GM12872 (cell line): Measurements from ENCODE around the gene ARL4C.

Experiments
- TF ChIP-seq, protein P1 (sequence below): IDR thresholded peaks from 3 replicates; pipeline ENCODE4 v1.5.1; 2011; ENCODE audit warnings: low read depth, mild to moderate bottlenecking, low read length, moderate library complexity; ENCODE audit not compliant: insufficient read depth

Gene ARL4C

GRCh38 chr2:234534515-234534914 is 37.6 kb upstream of the ARL4C start:
- TF ChIP-seq, protein P1, sequence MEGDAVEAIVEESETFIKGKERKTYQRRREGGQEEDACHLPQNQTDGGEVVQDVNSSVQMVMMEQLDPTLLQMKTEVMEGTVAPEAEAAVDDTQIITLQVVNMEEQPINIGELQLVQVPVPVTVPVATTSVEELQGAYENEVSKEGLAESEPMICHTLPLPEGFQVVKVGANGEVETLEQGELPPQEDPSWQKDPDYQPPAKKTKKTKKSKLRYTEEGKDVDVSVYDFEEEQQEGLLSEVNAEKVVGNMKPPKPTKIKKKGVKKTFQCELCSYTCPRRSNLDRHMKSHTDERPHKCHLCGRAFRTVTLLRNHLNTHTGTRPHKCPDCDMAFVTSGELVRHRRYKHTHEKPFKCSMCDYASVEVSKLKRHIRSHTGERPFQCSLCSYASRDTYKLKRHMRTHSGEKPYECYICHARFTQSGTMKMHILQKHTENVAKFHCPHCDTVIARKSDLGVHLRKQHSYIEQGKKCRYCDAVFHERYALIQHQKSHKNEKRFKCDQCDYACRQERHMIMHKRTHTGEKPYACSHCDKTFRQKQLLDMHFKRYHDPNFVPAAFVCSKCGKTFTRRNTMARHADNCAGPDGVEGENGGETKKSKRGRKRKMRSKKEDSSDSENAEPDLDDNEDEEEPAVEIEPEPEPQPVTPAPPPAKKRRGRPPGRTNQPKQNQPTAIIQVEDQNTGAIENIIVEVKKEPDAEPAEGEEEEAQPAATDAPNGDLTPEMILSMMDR: no peak

DNA sequence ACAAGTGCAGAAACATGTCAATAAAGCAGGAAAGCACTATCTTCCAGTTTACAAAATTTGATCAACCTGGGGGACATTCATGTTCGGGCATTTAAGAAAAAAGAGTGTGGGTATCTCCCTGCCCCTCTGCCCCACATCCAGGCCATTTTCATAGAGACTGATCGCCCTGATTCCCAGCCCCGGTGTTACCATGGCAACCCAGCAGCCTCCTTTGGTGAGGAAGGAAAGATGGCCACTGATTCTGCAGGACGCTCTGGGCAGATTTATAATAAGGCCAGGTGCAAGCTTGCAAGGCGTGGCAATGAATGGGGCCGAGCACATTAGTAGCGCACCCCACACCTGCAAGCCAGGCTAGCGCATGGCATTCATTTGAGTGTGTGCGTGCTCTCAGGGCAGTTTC is 36.7 kb upstream of the ARL4C start:
- TF ChIP-seq, protein P1: no peak

DNA sequence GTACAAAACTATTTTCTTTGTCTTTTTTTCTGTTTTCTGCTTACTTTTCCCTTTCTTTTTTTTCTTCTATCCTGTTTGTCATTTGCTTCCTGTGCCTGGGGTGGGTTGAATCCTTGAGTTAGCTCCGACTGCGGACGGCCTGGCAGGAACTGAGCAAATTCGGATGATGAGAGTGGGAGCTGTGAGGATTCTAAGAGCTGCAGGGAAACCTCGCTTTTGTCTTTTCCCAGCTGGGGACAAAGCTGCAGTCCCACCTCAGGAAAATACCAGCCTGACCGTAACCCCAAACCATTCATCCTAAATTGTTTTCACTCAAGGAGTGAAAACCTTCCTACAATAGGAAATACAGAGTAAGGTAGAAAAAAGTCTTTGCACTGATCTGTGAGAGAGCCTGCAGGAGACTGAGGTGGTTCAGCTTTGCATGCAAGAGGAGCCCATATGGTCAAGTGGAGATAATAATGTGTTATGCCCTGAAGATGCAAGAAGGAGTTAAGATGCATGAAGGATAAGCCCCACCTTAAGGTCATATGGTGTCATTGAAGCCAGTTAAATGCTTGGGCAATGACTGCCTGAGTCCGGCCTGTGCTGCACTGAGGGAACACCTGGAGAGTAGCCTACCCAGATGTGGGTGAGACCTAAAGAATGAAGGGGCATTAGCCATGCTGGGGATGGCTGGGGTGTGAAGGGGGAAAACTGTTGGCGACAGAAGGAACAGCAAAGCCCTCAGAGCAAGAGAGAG is 31.7 kb upstream of the ARL4C start:
- TF ChIP-seq, protein P1: peak; percentile 12; the same call in 1 of the 3 replicates

DNA sequence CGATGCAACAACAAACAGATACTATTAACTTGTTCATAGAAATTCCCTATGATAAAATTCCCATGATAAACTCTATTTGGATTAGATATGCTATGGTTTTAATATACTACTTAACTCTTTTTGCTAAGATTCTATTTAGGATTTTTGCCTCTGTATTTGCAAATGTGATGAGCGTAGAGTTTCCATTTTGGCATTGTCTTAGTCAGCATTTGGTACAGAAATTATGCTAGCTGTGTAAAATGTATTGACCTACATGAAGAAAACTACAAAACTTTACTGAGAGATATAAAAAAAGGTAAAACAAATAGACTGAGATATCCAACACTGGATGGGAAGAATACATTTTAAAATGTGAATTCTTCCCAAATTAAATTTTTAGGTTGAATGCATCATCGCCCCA is 29.8 kb upstream of the ARL4C start:
- TF ChIP-seq, protein P1: no peak

GRCh38 chr2:234521536-234521935 is 24.7 kb upstream of the ARL4C start:
- TF ChIP-seq, protein P1: no peak

DNA sequence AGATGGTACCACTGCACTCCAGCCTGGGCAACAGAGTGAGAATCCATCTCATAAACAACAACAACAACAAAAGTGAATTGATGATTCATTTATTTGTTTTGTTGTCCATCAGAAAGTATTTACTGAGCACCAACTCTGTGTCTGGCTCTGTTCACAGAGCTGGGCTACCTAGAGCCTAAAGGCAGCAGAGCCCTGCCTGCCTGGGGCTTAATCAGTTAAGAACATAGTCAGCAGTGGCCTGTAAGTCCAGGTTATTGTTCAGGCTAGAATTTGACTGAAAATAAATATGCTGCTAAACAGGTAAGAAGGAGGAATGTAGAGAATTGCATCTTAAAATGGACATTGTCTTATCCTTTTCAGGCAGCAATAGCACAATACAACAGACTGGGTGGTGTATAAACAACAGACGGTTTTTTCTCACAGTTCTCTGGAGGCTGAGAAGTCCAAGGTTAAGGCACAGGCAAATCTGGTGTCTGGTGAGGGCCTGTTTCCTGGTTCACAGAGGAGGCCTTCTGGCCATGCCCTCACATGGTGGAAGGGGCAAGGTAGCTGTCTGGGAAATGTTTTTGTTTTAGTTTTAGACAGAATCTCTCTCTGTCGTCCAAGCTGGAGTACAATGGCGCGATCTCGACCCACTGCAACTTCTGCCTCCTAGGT is 22.2 kb upstream of the ARL4C start:
- TF ChIP-seq, protein P1: no peak

- TF ChIP-seq, protein P1: no peak
These were observed 21.1 kb upstream of the ARL4C start for GRCh38 chr2:234517971-234518370.
